Coronary artery (tissue), 2 donors: ENCODE measurements around the gene GMDS.

Source experiments
- DNase-seq: peaks from one replicate; pipeline ENCODE4 v3.0.0-alpha.2; 2017; ENCODE audit warnings: low spot score
- H3K27ac ChIP-seq, 2 donors: fragments of 200-600 bp; sonication (generic); one replicate each; pipeline ENCODE4 v1.5.1; 2016 to 2019
- H3K4me3 ChIP-seq: fragments of 200-600 bp; sonication (generic); 2 replicates; pipeline ENCODE4 v1.5.1; 2016; ENCODE audit warnings: mild to moderate bottlenecking, moderate library complexity
- CTCF ChIP-seq: fragments of 200-600 bp; sonication (generic); IDR thresholded peaks from one replicate; pipeline ENCODE4 v1.5.1; 2019; ENCODE audit warnings: antibody characterized with exemption

GMDS gene

GRCh38 chr6:1587977-1588376 is 657.4 kb downstream of the GMDS start:
- DNase-seq: no peak
- no peak for TF ChIP-seq CTCF
- Histone ChIP-seq H3K27ac (no peak overlapping the region), H3K4me3 (no peak overlapping the region)

GRCh38 chr6:1587546-1587945 is 657.9 kb downstream of the GMDS start:
- Histone ChIP-seq H3K4me3 (no peak overlapping the region), H3K27ac (no peak overlapping the region)
- DNase-seq: no peak
- TF ChIP-seq CTCF: no peak

GRCh38 chr6:1586861-1587450 is 658.4 kb downstream of the GMDS start:
- Histone ChIP-seq H3K27ac (no peak overlapping the region), H3K4me3 (no peak overlapping the region)
- no peak for TF ChIP-seq CTCF
- DNase-seq: no peak

GRCh38 chr6:1586256-1586655 is 659.1 kb downstream of the GMDS start:
- Histone ChIP-seq H3K27ac (no peak overlapping the region), H3K4me3 (no peak overlapping the region)
- no peak for DNase-seq
- TF ChIP-seq CTCF: no peak

- no peak for TF ChIP-seq CTCF
- no peak overlapping the region for H3K27ac ChIP-seq
- H3K4me3 ChIP-seq: no peak overlapping the region
- DNase-seq: no peak
These were observed 659.7 kb downstream of the GMDS start for GRCh38 chr6:1585669-1586049.

GRCh38 chr6:1584996-1585668 is 660.3 kb downstream of the GMDS start:
- Histone ChIP-seq H3K4me3 (no peak overlapping the region), H3K27ac (no peak overlapping the region)
- TF ChIP-seq CTCF: no peak
- no peak for DNase-seq

GRCh38 chr6:1584146-1584545 is 661.3 kb downstream of the GMDS start:
- no peak overlapping the region for H3K4me3 ChIP-seq
- no peak for DNase-seq
- H3K27ac ChIP-seq: no peak overlapping the region
- TF ChIP-seq CTCF: no peak
